Tibial artery (tissue), 4 donors: Measurements from ENCODE around the gene IQGAP2.
A peak's percentile ranks its signal among the peaks of the same experiment; 100 is the strongest.

ENCODE experiments used
- DNase-seq, 2 donors: peaks; one replicate each; pipeline ENCODE4 v3.0.0-alpha.2; 2019
- H3K27ac ChIP-seq, 2 donors: fragments of 200-600 bp; sonication (generic) in 1 of 2; 1 replicate in 1 of 2; 2 replicates in 1 of 2; pipeline ENCODE4 v1.5.1; 2018 to 2019; ENCODE audit warnings: mild to moderate bottlenecking in 1 of 2
- H3K27me3 ChIP-seq, 2 donors: fragments of 200-600 bp; sonication (generic) in 1 of 2; one replicate each; pipeline versions ENCODE4 v1.5.1 to v1.6.0; 2016 to 2019
- H3K36me3 ChIP-seq, 3 donors: fragments of 200-600 bp; sonication (generic) in 2 of 3; one replicate each; pipeline ENCODE4 v1.5.1; 2016 to 2019; ENCODE audit warnings: mild to moderate bottlenecking in 2 of 3
- H3K4me1 ChIP-seq, 4 donors: fragments of 200-600 bp; sonication (generic) in 2 of 4; 1 replicate in 3 of 4; 2 replicates in 1 of 4; pipeline ENCODE4 v1.5.1; 2016 to 2019
- H3K4me3 ChIP-seq, 2 donors: fragments of 200-600 bp; sonication (generic) in 1 of 2; 1 replicate in 1 of 2; 2 replicates in 1 of 2; pipeline ENCODE4 v1.5.1; 2018 to 2019; ENCODE audit warnings: mild to moderate bottlenecking in 2 of 2
- H3K9me3 ChIP-seq, 3 donors: fragments of 200-600 bp; sonication (generic) in 1 of 3; one replicate each; pipeline ENCODE4 v1.5.1; 2016 to 2019
- intact Hi-C: fragments of 100-400 bp; cut with DNase I; formaldehyde crosslinking; loops from one replicate; pipeline ENCODE4 v1.15.0; 2023; ENCODE audit warnings: low total_unique reads
- TF ChIP-seq, protein P1 (sequence below), 2 experiments: fragments of 200-600 bp in 1 of 2; fragments of 450-650 bp in 1 of 2; IDR thresholded peaks; one replicate each; pipeline ENCODE4 v1.5.1; 2017 to 2019; ENCODE audit warnings: antibody characterized with exemption in 2 of 2, mild to moderate bottlenecking in 1 of 2, moderate library complexity in 1 of 2

The IQGAP2 gene

DNA sequence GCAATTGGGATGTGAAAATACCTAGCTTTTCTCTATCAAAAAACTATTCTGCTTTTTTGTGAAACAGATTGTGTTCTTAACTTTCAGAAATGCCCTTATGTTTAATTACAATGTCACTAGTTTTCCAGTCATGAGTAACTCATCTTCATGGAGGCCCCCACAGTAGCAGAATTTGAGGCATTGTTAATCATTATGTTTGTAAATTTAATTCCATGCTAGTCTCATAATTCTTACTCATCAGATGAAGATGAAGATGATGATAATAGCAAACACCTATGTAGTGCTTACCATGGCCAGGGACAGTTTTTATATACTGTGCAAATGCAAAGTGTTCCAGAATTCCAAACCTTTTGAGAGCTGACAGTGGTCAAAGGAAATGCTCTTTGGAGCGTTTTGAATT, 285.1 kb downstream of the IQGAP2 start:
- H3K27ac ChIP-seq = no peak overlapping the region
- no peaks in the 10 kb centered on the region for H3K9me3 ChIP-seq
- no peak overlapping the region for H3K4me3 ChIP-seq
- H3K36me3 ChIP-seq = no peaks in the 10 kb centered on the region
- TF ChIP-seq, protein P1, sequence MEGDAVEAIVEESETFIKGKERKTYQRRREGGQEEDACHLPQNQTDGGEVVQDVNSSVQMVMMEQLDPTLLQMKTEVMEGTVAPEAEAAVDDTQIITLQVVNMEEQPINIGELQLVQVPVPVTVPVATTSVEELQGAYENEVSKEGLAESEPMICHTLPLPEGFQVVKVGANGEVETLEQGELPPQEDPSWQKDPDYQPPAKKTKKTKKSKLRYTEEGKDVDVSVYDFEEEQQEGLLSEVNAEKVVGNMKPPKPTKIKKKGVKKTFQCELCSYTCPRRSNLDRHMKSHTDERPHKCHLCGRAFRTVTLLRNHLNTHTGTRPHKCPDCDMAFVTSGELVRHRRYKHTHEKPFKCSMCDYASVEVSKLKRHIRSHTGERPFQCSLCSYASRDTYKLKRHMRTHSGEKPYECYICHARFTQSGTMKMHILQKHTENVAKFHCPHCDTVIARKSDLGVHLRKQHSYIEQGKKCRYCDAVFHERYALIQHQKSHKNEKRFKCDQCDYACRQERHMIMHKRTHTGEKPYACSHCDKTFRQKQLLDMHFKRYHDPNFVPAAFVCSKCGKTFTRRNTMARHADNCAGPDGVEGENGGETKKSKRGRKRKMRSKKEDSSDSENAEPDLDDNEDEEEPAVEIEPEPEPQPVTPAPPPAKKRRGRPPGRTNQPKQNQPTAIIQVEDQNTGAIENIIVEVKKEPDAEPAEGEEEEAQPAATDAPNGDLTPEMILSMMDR (IDR thresholded peaks at IDR 0.05) = no peak
- H3K27me3 ChIP-seq = no peaks in the 10 kb centered on the region
- H3K4me1 ChIP-seq = peaks cover 0 to 30% (median 8%) of the 10 kb centered on the region in 4 donors
- intact Hi-C loops = no loop called here
- DNase-seq = no peak

DNA sequence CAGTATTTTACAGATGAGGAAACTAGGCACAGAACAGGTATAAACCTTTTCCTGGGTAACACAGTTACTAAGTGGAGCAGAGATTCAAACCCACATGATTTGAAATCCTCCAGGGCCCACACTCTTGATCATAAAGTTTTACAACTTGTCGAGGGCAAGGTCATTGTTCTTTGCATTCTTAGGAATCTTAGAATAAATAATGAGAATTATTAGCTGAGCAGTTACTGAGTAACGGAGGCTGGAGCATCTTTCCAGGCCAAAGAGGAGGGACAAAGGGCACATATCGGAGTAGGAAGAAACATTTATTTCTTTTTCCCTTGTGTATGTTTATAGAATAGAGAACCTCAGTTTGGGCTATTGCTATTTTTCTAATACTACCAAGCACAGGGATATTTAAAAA, 285.8 kb downstream of the IQGAP2 start:
- H3K27ac ChIP-seq = no peak overlapping the region
- H3K36me3 ChIP-seq = no peaks in the 10 kb centered on the region
- TF ChIP-seq, protein P1 (IDR thresholded peaks at IDR 0.05) = no peak
- no peaks in the 10 kb centered on the region for H3K27me3 ChIP-seq
- no peak overlapping the region for H3K4me3 ChIP-seq
- H3K4me1 ChIP-seq = peaks cover 0 to 30% (median 8%) of the 10 kb centered on the region in 4 donors
- intact Hi-C loops = no loop called here
- H3K9me3 ChIP-seq = no peaks in the 10 kb centered on the region
- no peak for DNase-seq

GRCh38 chr5:76689321-76690036, 286.4 kb downstream of the IQGAP2 start:
- no peaks in the 10 kb centered on the region for H3K36me3 ChIP-seq
- TF ChIP-seq, protein P1 (IDR thresholded peaks at IDR 0.05) = no peak
- peak overlapping the region; percentile 17 to 35 for H3K27ac ChIP-seq
- H3K9me3 ChIP-seq = no peaks in the 10 kb centered on the region
- intact Hi-C loops = no loop called here
- H3K4me3 ChIP-seq = no peak overlapping the region
- H3K27me3 ChIP-seq = no peaks in the 10 kb centered on the region
- peaks cover 0 to 30% (median 8%) of the 10 kb centered on the region in 4 donors for H3K4me1 ChIP-seq
- no peak for DNase-seq

DNA sequence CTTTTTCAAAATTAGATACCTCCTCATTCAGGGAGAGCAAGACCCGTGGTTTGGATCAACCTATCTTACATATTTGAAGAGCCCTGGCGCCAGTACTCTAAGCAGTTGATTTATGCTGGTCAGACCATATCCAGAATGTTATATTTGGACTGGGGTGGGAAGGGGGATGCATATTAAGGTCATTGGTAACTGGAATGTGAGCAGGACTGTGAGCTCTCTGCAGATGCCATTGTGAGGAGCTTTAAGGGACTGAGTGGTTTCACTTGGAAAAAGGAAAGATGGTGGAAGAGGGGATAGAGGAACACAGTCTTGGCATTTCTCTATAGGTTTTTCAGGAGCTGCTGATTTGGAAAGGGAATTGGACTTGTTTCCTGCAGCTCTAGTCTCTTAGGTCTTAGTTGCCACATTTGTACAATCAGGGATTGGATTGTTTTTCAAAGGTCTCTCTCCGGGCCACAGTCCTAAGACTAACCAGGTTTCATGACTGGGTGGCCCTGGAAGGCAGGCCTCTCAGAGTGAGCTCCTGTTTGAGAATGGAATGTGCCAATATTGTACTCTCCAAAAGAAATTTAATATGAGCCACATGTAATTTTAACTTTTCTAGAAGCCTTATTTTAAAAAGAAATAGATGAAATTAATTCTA, 287.1 kb downstream of the IQGAP2 start:
- H3K4me3 ChIP-seq = no peak overlapping the region
- no peak for DNase-seq
- peak overlapping the region; percentile 17 to 35 for H3K27ac ChIP-seq
- H3K4me1 ChIP-seq = peaks cover 0 to 30% (median 8%) of the 10 kb centered on the region in 4 donors
- no peaks in the 10 kb centered on the region for H3K9me3 ChIP-seq
- H3K27me3 ChIP-seq = no peaks in the 10 kb centered on the region
- H3K36me3 ChIP-seq = no peaks in the 10 kb centered on the region
- intact Hi-C loops = no loop called here
- TF ChIP-seq, protein P1 (IDR thresholded peaks at IDR 0.05) = no peak

GRCh38 chr5:76690704-76691466, 287.8 kb downstream of the IQGAP2 start:
- Histone ChIP-seq H3K36me3 (no peaks in the 10 kb centered on the region), H3K27ac (peak overlapping the region; percentile 38 to 66), H3K4me1 (peaks cover 0 to 33% (median 8%) of the 10 kb centered on the region in 4 donors), H3K9me3 (no peaks in the 10 kb centered on the region), H3K27me3 (no peaks in the 10 kb centered on the region), H3K4me3 (no peak overlapping the region)
- intact Hi-C loops = no loop called here
- DNase-seq = no peak
- TF ChIP-seq, protein P1 (IDR thresholded peaks at IDR 0.05) = no peak
